Measurements from ENCODE around the gene SMAD5. TPM values are rescaled to one million over a fixed set of nuclear protein-coding genes. Genes with fewer than 3 reads are reported as not detected.

The SMAD5 gene
- total RNA-seq, 1 donor from 2014 or later = 102 TPM

DNA sequence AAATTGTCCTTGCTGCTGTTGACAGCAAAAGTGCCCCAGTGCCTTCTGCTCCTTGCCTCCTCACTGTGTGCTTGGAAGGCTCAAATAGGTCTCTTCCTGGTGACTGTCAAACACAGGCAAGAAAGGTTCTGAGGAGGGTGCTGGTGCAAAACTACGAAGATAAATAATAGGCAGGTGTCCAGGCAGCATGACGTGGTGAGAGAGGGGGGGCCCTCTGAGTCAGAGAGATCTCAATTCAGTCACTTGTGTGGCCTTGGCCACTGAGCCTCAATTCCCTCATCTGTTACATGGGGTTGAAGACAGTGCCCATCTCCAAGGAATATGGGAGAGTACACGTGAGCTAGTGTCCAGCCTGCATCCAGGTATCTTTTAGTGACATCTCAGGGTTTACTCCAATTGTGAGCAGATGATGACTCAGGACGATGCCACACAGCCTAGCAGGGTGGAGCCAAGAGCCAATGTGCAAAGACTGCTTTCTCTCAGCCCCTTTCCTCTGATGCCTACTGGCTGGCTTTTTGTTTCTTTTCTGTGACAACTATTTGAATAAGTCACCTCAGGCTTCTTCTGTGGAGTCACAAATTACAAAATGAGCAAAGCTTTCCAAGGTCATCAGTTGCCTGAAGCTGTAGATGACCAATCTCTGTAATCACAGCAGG is 90.1 kb downstream of the SMAD5 start:
- TF ChIP-seq EZH2 (IDR thresholded peaks at IDR 0.05) = no peak
- no peak for TF ChIP-seq EZH2phosphoT487 (IDR thresholded peaks at IDR 0.05)
- no peak for TF ChIP-seq CTCF (IDR thresholded peaks at IDR 0.05)
- Histone ChIP-seq H3K4me1 (no peaks in the 10 kb centered on the region), H3K27ac (no peak overlapping the region), H4K20me1 (ENCODE audit: low read depth) (no peaks in the 10 kb centered on the region), H3K27me3 (no peaks in the 10 kb centered on the region), H3K36me3 (no peaks in the 10 kb centered on the region), H3K9ac (no peak overlapping the region), H2AFZ (replicated peaks) (no peak overlapping the region), H3K79me2 (ENCODE audit: low read depth) (no peaks in the 10 kb centered on the region), H3K9me3 (ENCODE audit: low read depth) (no peaks in the 10 kb centered on the region), H3F3A (ENCODE audit: low read depth) (no peaks in the 10 kb centered on the region), H3K4me3 (no peak overlapping the region), H3K4me2 (no peak overlapping the region)
- no peak overlapping the region for H3K27ac Mint-ChIP-seq
- no peak overlapping the region for H3K4me3 Mint-ChIP-seq
- peaks cover 16% of the 10 kb centered on the region for H3K9me3 Mint-ChIP-seq
- H3K27me3 Mint-ChIP-seq (ENCODE audit: insufficient read depth, low read depth) = peaks cover 6% of the 10 kb centered on the region
- no peaks in the 10 kb centered on the region for H3K36me3 Mint-ChIP-seq
- H3K4me1 Mint-ChIP-seq = peaks cover 3% of the 10 kb centered on the region
- DNase-seq (ENCODE audit: low spot score) = no peak

GRCh38 chr5:136225796-136226195 is 93.2 kb downstream of the SMAD5 start:
- Histone ChIP-seq H2AFZ (replicated peaks) (no peak overlapping the region), H3K27me3 (no peaks in the 10 kb centered on the region), H3K79me2 (ENCODE audit: low read depth) (no peaks in the 10 kb centered on the region), H3K4me3 (no peak overlapping the region), H3F3A (ENCODE audit: low read depth) (no peaks in the 10 kb centered on the region), H4K20me1 (ENCODE audit: low read depth) (no peaks in the 10 kb centered on the region), H3K9me3 (ENCODE audit: low read depth) (no peaks in the 10 kb centered on the region), H3K4me2 (no peak overlapping the region), H3K36me3 (no peaks in the 10 kb centered on the region), H3K4me1 (peaks cover 16% of the 10 kb centered on the region), H3K9ac (no peak overlapping the region), H3K27ac (no peak overlapping the region)
- DNase-seq (ENCODE audit: low spot score) = no peak
- peaks cover 22% of the 10 kb centered on the region for H3K4me1 Mint-ChIP-seq
- H3K36me3 Mint-ChIP-seq = no peaks in the 10 kb centered on the region
- peaks cover 2% of the 10 kb centered on the region for H3K27me3 Mint-ChIP-seq (ENCODE audit: insufficient read depth, low read depth)
- H3K4me3 Mint-ChIP-seq = no peak overlapping the region
- TF ChIP-seq EZH2 (IDR thresholded peaks at IDR 0.05) (no peak), EZH2phosphoT487 (IDR thresholded peaks at IDR 0.05) (no peak), CTCF (IDR thresholded peaks at IDR 0.05) (no peak)
- H3K27ac Mint-ChIP-seq = no peak overlapping the region
- peaks cover 11% of the 10 kb centered on the region for H3K9me3 Mint-ChIP-seq

GRCh38 chr5:136226401-136226800 is 93.8 kb downstream of the SMAD5 start:
- Mint-ChIP-seq H3K4me1 (peaks cover 27% of the 10 kb centered on the region), H3K36me3 (no peaks in the 10 kb centered on the region), H3K4me3 (no peak overlapping the region), H3K27me3 (ENCODE audit: insufficient read depth, low read depth) (peaks cover under 1% of the 10 kb centered on the region), H3K9me3 (peaks cover 8% of the 10 kb centered on the region), H3K27ac (no peak overlapping the region)
- H4K20me1 ChIP-seq (ENCODE audit: low read depth) = no peaks in the 10 kb centered on the region
- no peaks in the 10 kb centered on the region for H3K36me3 ChIP-seq
- H2AFZ ChIP-seq (replicated peaks) = no peak overlapping the region
- H3K79me2 ChIP-seq (ENCODE audit: low read depth) = no peaks in the 10 kb centered on the region
- no peak for DNase-seq (ENCODE audit: low spot score)
- peaks cover 16% of the 10 kb centered on the region for H3K4me1 ChIP-seq
- no peak overlapping the region for H3K27ac ChIP-seq
- no peak for TF ChIP-seq EZH2 (IDR thresholded peaks at IDR 0.05)
- no peaks in the 10 kb centered on the region for H3F3A ChIP-seq (ENCODE audit: low read depth)
- no peak overlapping the region for H3K4me3 ChIP-seq
- no peak overlapping the region for H3K9ac ChIP-seq
- H3K27me3 ChIP-seq = no peaks in the 10 kb centered on the region
- H3K9me3 ChIP-seq (ENCODE audit: low read depth) = no peaks in the 10 kb centered on the region
- H3K4me2 ChIP-seq = no peak overlapping the region

DNA sequence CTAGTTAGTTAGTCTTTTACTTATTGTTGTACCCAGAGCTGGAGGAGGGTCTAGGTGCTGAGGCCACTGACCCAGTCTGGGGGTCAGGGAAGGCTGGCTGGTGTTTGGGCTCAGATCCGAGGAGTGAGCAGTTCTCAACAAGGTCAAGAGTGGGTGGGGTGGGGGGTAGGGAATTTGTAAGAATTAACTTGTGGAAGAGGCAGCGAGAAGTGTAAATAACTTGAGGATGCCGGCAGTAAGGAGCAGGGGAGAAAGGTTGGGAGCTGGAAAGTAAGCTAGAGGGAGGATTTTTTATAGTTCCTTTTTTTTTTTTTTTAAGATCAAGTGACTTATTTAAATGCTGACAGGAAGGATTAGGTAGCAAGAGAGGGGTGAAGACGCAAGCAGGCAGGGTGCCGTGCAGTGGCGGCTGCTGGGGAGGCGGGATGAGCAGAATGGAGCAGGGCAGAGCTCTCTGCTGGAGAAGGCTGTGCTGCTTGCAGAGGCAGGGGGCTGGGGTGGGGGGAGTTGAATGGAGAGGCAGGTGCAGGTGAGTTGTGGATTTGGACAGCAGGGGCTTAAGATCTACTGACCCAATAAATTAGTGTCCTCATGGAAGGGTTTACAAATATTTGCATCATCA is 95.6 kb downstream of the SMAD5 start:
- H3K36me3 Mint-ChIP-seq = no peaks in the 10 kb centered on the region
- Histone ChIP-seq H4K20me1 (ENCODE audit: low read depth) (no peaks in the 10 kb centered on the region), H3K27ac (no peak overlapping the region), H3K4me1 (peaks cover 16% of the 10 kb centered on the region), H3K4me2 (no peak overlapping the region), H3K27me3 (no peaks in the 10 kb centered on the region), H3K36me3 (no peaks in the 10 kb centered on the region), H2AFZ (replicated peaks) (no peak overlapping the region), H3K79me2 (ENCODE audit: low read depth) (no peaks in the 10 kb centered on the region), H3K9ac (no peak overlapping the region), H3K4me3 (no peak overlapping the region), H3K9me3 (ENCODE audit: low read depth) (no peaks in the 10 kb centered on the region), H3F3A (ENCODE audit: low read depth) (no peaks in the 10 kb centered on the region)
- no peaks in the 10 kb centered on the region for H3K9me3 Mint-ChIP-seq
- H3K4me3 Mint-ChIP-seq = peak overlapping the region; percentile 47
- TF ChIP-seq EZH2 (IDR thresholded peaks at IDR 0.05) (no peak), CTCF (IDR thresholded peaks at IDR 0.05) (no peak), EZH2phosphoT487 (IDR thresholded peaks at IDR 0.05) (no peak)
- H3K27ac Mint-ChIP-seq = peak overlapping the region; percentile 67
- no peaks in the 10 kb centered on the region for H3K27me3 Mint-ChIP-seq (ENCODE audit: insufficient read depth, low read depth)
- DNase-seq (ENCODE audit: low spot score) = peak; percentile 20
- peaks cover 27% of the 10 kb centered on the region for H3K4me1 Mint-ChIP-seq

Data from neural progenitor cell (in vitro differentiated cells).